HEK293 (cell line): ENCODE data around the gene CIB1.
"Not testable (repeated sequence)": the region's sequence is repeated elsewhere in the genome, so short reads cannot be mapped to it uniquely, and the experiment has no call there.

ENCODE experiments used
- CTCF ChIP-seq: fragments of 450-650 bp; formaldehyde crosslinking; IDR thresholded peaks from 2 replicates; pipeline ENCODE4 v1.5.1; 2016; ENCODE audit warnings: missing biosample characterization, missing genetic modification characterization
- PRDM10 ChIP-seq: fragments of 450-650 bp; formaldehyde crosslinking; IDR thresholded peaks from 2 replicates; pipeline ENCODE4 v1.5.1; 2016; ENCODE audit warnings: missing biosample characterization, missing genetic modification characterization
- TCF7L2 ChIP-seq: IDR thresholded peaks from 2 replicates; pipeline ENCODE4 v1.6.1; 2011; ENCODE audit warnings: low read depth, mild to moderate bottlenecking, inconsistent platforms, low read length, moderate library complexity, borderline replicate concordance
- ZBTB10 ChIP-seq: fragments of 450-650 bp; formaldehyde crosslinking; IDR thresholded peaks from 2 replicates; pipeline ENCODE4 v1.5.1; 2016; ENCODE audit warnings: missing biosample characterization, missing genetic modification characterization
- ZBTB21 ChIP-seq: fragments of 450-650 bp; formaldehyde crosslinking; IDR thresholded peaks from 2 replicates; pipeline ENCODE4 v1.5.1; 2017; ENCODE audit warnings: missing biosample characterization, missing genetic modification characterization
- ZNF26 ChIP-seq: fragments of 450-650 bp; formaldehyde crosslinking; IDR thresholded peaks from 2 replicates; pipeline ENCODE4 v1.5.1; 2016; ENCODE audit warnings: missing biosample characterization, missing genetic modification characterization
- ZNF274 ChIP-seq, 2 experiments: fragments of 200-500 bp in 1 of 2; fragments of 450-650 bp in 1 of 2; sonication (Bioruptor generic) in 1 of 2; formaldehyde crosslinking in 1 of 2; IDR thresholded peaks; 2 replicates each; pipeline versions ENCODE4 v1.5.1 to v1.6.1; 2014 to 2016; ENCODE audit warnings: borderline replicate concordance in 1 of 2, inconsistent platforms in 1 of 2, low read length in 1 of 2, missing biosample characterization in 1 of 2, missing genetic modification characterization in 1 of 2
- ZNF292 ChIP-seq: fragments of 450-650 bp; formaldehyde crosslinking; IDR thresholded peaks from 2 replicates; pipeline ENCODE4 v1.5.1; 2016; ENCODE audit warnings: low read depth, missing biosample characterization, missing genetic modification characterization, borderline replicate concordance
- ZNF548 ChIP-seq: fragments of 450-650 bp; formaldehyde crosslinking; IDR thresholded peaks from 2 replicates; pipeline ENCODE4 v1.5.1; 2016; ENCODE audit warnings: missing biosample characterization, missing genetic modification characterization
- ZNF558 ChIP-seq: fragments of 450-650 bp; formaldehyde crosslinking; IDR thresholded peaks from 2 replicates; pipeline ENCODE4 v1.5.1; 2016; ENCODE audit warnings: missing biosample characterization, missing genetic modification characterization
- ZNF600 ChIP-seq: fragments of 450-650 bp; formaldehyde crosslinking; IDR thresholded peaks from 2 replicates; pipeline ENCODE4 v1.5.1; 2016; ENCODE audit warnings: missing biosample characterization, missing genetic modification characterization

- TF ChIP-seq PRDM10 (tag by site-specific recombination); ZBTB10 (tag by site-specific recombination); ZNF558 (tag by site-specific recombination); CTCF (tag by site-specific recombination); ZNF26 (tag by site-specific recombination); ZNF292 (tag by site-specific recombination); ZNF274 (IDR thresholded peaks at IDR 0.05; ENCODE audit: low read length); ZNF274 (tag by site-specific recombination; IDR thresholded peaks at IDR 0.05; ENCODE audit: borderline replicate concordance); ZBTB21; TCF7L2; ZNF600 (tag by site-specific recombination); ZNF548 (tag by site-specific recombination): not testable (repeated sequence)
Observed at GRCh38 chr15:90278467-90278866, 44.7 kb upstream of the CIB1 start.
